ENCODE data around the gene ABT1.

DNA sequence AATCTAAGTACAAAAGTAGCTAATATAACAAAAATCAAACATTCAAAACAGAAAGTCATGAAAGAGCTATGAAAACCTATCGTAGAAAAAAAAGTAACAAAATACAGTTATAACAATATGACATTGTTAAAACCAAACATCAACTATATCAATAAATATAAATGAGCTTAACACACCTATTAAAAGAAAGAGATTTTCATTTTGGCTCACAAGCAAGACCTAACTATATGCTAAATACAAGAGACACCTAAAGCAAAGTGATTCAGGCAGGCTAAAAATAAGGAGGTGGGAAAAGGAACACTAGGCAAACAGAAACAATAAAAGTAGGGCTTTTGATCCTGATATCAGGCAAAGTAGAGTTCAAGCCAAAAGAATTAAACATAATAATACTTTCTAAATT is 49.3 kb downstream of the ABT1 start:
- TF ChIP-seq POLR2AphosphoS5 (IDR thresholded peaks at IDR 0.05; ENCODE audit: low read depth) (no peak), GABPA (IDR thresholded peaks at IDR 0.05; ENCODE audit: low read depth) (no peak)
- TF ChIP-seq, protein P1, sequence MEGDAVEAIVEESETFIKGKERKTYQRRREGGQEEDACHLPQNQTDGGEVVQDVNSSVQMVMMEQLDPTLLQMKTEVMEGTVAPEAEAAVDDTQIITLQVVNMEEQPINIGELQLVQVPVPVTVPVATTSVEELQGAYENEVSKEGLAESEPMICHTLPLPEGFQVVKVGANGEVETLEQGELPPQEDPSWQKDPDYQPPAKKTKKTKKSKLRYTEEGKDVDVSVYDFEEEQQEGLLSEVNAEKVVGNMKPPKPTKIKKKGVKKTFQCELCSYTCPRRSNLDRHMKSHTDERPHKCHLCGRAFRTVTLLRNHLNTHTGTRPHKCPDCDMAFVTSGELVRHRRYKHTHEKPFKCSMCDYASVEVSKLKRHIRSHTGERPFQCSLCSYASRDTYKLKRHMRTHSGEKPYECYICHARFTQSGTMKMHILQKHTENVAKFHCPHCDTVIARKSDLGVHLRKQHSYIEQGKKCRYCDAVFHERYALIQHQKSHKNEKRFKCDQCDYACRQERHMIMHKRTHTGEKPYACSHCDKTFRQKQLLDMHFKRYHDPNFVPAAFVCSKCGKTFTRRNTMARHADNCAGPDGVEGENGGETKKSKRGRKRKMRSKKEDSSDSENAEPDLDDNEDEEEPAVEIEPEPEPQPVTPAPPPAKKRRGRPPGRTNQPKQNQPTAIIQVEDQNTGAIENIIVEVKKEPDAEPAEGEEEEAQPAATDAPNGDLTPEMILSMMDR (IDR thresholded peaks at IDR 0.05; ENCODE audit: insufficient read depth, low read length), result no peak
- TF ChIP-seq, protein P2, sequence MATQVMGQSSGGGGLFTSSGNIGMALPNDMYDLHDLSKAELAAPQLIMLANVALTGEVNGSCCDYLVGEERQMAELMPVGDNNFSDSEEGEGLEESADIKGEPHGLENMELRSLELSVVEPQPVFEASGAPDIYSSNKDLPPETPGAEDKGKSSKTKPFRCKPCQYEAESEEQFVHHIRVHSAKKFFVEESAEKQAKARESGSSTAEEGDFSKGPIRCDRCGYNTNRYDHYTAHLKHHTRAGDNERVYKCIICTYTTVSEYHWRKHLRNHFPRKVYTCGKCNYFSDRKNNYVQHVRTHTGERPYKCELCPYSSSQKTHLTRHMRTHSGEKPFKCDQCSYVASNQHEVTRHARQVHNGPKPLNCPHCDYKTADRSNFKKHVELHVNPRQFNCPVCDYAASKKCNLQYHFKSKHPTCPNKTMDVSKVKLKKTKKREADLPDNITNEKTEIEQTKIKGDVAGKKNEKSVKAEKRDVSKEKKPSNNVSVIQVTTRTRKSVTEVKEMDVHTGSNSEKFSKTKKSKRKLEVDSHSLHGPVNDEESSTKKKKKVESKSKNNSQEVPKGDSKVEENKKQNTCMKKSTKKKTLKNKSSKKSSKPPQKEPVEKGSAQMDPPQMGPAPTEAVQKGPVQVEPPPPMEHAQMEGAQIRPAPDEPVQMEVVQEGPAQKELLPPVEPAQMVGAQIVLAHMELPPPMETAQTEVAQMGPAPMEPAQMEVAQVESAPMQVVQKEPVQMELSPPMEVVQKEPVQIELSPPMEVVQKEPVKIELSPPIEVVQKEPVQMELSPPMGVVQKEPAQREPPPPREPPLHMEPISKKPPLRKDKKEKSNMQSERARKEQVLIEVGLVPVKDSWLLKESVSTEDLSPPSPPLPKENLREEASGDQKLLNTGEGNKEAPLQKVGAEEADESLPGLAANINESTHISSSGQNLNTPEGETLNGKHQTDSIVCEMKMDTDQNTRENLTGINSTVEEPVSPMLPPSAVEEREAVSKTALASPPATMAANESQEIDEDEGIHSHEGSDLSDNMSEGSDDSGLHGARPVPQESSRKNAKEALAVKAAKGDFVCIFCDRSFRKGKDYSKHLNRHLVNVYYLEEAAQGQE (IDR thresholded peaks at IDR 0.05; ENCODE audit: insufficient replicate concordance, low read depth), result no peak
